Endothelial cell of hepatic sinusoid (primary cell): ENCODE data around the gene ZNF410.

Source experiments
- in situ Hi-C: cut with HindIII; loops from 2 replicates; pipeline ENCODE4 v1.10.0; 2017; ENCODE audit warnings: low sequenced_read_pairs

Gene ZNF410

GRCh38 chr14:73949752-73950734 is 63.4 kb downstream of the ZNF410 start, which contains the start of the genes COQ6 and FAM161B:
TSS of gene COQ6 (plus strand) at chr14:73950302. CDS start at chr14:73950333, 31 bp downstream.
TSS of gene FAM161B (minus strand) at chr14:73950094. CDS start at chr14:73950026, 68 bp downstream.
- in situ Hi-C loops: no loop called here

DNA sequence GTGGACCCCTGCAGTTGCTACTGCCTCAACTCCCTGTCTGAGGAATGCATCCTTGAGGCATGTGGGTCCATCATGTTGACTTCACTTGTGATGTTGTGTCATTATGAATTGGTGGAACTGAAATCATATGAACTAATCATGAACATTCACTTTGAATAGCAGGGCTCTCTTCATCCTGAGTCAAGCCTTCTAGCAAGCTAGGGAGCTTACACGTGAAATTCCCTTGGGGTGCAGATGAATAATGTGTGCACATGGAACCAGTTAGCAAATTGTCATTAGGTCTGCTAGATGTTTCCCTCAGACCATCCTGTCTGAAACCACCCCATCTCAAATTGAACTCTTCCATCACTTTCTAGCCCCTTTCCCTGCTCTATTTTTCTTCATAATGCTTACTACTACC is 67.1 kb downstream of the ZNF410 start:
- in situ Hi-C loops: no loop called here

- in situ Hi-C loops: no loop called here
These were observed 69.0 kb downstream of the ZNF410 start for GRCh38 chr14:73955674-73956073.

GRCh38 chr14:73958591-73958990 is 71.9 kb downstream of the ZNF410 start:
- in situ Hi-C loops: no loop called here

DNA sequence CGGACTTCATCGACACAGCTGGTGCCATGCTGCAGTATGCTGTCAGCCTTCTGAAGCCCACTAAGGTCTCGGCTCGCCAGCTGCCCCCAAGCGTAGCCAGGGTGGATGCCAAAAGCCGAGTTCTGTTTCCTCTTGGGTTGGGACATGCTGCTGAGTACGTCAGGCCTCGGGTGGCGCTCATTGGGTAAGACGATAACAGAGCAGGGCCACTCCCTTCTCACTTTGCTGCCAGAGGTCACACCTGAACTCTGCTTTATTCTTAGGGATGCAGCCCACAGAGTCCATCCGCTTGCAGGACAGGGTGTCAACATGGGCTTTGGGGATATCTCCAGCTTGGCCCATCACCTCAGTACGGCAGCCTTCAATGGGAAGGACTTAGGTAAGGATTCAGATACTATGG is 74.5 kb downstream of the ZNF410 start:
- in situ Hi-C loops: no loop called here

GRCh38 chr14:73965216-73965615 is 78.6 kb downstream of the ZNF410 start:
- in situ Hi-C loops: no loop called here

DNA sequence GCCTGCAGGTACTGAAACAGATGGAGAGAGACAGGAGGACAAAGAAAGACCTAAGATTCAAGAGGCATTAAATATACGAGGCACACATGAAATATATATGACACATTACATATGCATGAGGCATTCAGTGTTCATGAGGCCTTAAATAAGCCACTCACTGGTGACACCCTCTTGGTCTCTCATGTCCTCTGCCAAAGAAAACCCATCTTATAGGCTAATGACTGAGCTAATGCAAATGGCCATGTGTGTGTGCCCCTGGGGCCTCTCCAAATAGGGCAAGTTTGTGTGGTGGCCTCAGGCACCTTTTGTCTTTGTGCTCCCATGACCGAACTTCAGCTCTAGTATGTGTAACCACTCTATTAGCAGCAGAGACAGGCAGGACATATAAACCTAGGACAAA is 82.2 kb downstream of the ZNF410 start:
- in situ Hi-C loops: no loop called here

- in situ Hi-C loops: no loop called here
These were observed 86.8 kb downstream of the ZNF410 start for GRCh38 chr14:73973497-73973896.

- in situ Hi-C loops: no loop called here
These were observed 89.5 kb downstream of the ZNF410 start for GRCh38 chr14:73976125-73976524.

- in situ Hi-C loops: no loop called here
These were observed 91.2 kb downstream of the ZNF410 start for GRCh38 chr14:73977896-73978295.
